K562 (cell line): ENCODE measurements around the gene CGN. TPM values are rescaled to one million over a fixed set of nuclear protein-coding genes. Genes with fewer than 3 reads are reported as not detected.

Source experiments
- ATAC-seq: fragments of 200-7000 bp; cut with Tn5 transposase; 3 replicates; pipeline ENCODE4 v1.9.1; 2020; ENCODE audit warnings: moderate library complexity
- BruUV-seq: library from RNA; stranded (reverse); fragments of 400-500 nt; replicated peaks from 2 replicates; lab custom pipeline; 2021; lab: Mats Ljungman, UMichigan
- CTCF ChIA-PET: fragments of 300-600 bp; formaldehyde crosslinking; extraction: SDS; loops from one replicate; lab custom pipeline; 2021; ENCODE audit warnings: low intra/inter-chr PET ratio; lab: Yijun Ruan, JAX
- POLR2A ChIA-PET: fragments of 300-600, 350-650 bp; sonication (Branson Sonifier 250); formaldehyde crosslinking; extraction: SDS; loops from one replicate; lab custom pipeline; 2021; ENCODE audit warnings: antibody characterized with exemption, inconsistent platforms; lab: Yijun Ruan, JAX
- DNase-seq, 4 experiments: peaks; one replicate each; pipeline versions ENCODE4 v3.0.0 to v3.0.0-alpha.2; 2011 to 2018; ENCODE audit warnings: low spot score in 3 of 4, mixed read lengths in 3 of 4; ENCODE audit errors: extremely low read depth in 1 of 4
- FAIRE-seq: peaks from 2 replicates; lab custom pipeline; 2011; peaks lifted over from hg19 to GRCh38; lab: Jason Lieb, UNC
- H2AFZ ChIP-seq: 2 replicates; pipeline ENCODE4 v1.6.0; 2011; ENCODE audit warnings: low read depth, low read length, control low read depth, inconsistent platforms
- H3K27ac ChIP-seq: fragments of 200-600 bp; 3 replicates; pipeline ENCODE4 v1.8.0; 2011; ENCODE audit warnings: low read depth, mild to moderate bottlenecking, control low read depth, inconsistent platforms, low read length, moderate library complexity, mixed read lengths; ENCODE audit errors: extremely low read depth
- H3K27me3 ChIP-seq, 2 experiments: fragments of 300-600 bp in 1 of 2; 2 replicates in 1 of 2; 3 replicates in 1 of 2; pipeline versions ENCODE4 v1.6.0 to v1.8.0; 2011; ENCODE audit warnings: inconsistent platforms in 2 of 2, low read length in 2 of 2, mild to moderate bottlenecking in 1 of 2, mixed read lengths in 1 of 2, moderate library complexity in 1 of 2; ENCODE audit not compliant: control insufficient read depth in 2 of 2, insufficient read depth in 2 of 2
- H3K36me3 ChIP-seq: fragments of 300-600 bp; 3 replicates; pipeline ENCODE4 v1.8.0; 2011; ENCODE audit warnings: mild to moderate bottlenecking, low read length, inconsistent platforms; ENCODE audit not compliant: control insufficient read depth, insufficient read depth
- H3K4me1 ChIP-seq, 2 experiments: fragments of 200-600 bp in 1 of 2; replicated peaks in 1 of 2; 2 replicates in 1 of 2; 3 replicates in 1 of 2; pipeline versions ENCODE4 v1.5.1 to v1.8.0; 2011; ENCODE audit warnings: inconsistent platforms in 2 of 2, low read length in 2 of 2, mild to moderate bottlenecking in 1 of 2, mixed read lengths in 1 of 2, moderate library complexity in 1 of 2; ENCODE audit not compliant: control insufficient read depth in 2 of 2, insufficient read depth in 2 of 2
- H3K4me2 ChIP-seq: 2 replicates; pipeline ENCODE4 v1.6.1; 2011; ENCODE audit warnings: low read length, control low read depth, inconsistent platforms, mixed read lengths; ENCODE audit not compliant: insufficient read depth
- H3K4me3 ChIP-seq: fragments of 200-600 bp; sonication (generic), shearing (Covaris generic); 2 replicates; pipeline ENCODE4 v1.5.1; 2016; ENCODE audit warnings: control low read depth, inconsistent platforms
- H3K79me2 ChIP-seq: fragments of 200-600 bp; 3 replicates; pipeline ENCODE4 v1.8.0; 2011; ENCODE audit warnings: low read length, inconsistent platforms; ENCODE audit not compliant: control insufficient read depth, insufficient read depth
- H3K9ac ChIP-seq, 2 experiments: 2 replicates each; pipeline versions ENCODE4 v1.6.0 to v1.6.1; 2011; ENCODE audit warnings: low read depth in 2 of 2, low read length in 2 of 2, control low read depth in 1 of 2, inconsistent platforms in 1 of 2, mild to moderate bottlenecking in 1 of 2, mixed read lengths in 1 of 2; ENCODE audit not compliant: insufficient read depth in 1 of 2
- H3K9me1 ChIP-seq: one replicate; pipeline ENCODE4 v1.6.0; 2011; ENCODE audit warnings: inconsistent platforms, mild to moderate bottlenecking, low read length, moderate library complexity; ENCODE audit not compliant: control insufficient read depth, insufficient read depth
- H3K9me3 ChIP-seq: replicated peaks from 2 replicates; pipeline ENCODE4 v1.5.1; 2011; ENCODE audit warnings: low read depth, low read length, inconsistent platforms; ENCODE audit not compliant: control insufficient read depth, insufficient read depth
- H4K20me1 ChIP-seq: replicated peaks from 2 replicates; pipeline ENCODE4 v1.6.1; 2011; ENCODE audit warnings: low read length, inconsistent platforms, mixed read lengths; ENCODE audit not compliant: control insufficient read depth, insufficient read depth
- CCAR2 ChIP-seq: fragments of 200-400 bp; formaldehyde crosslinking; IDR thresholded peaks from 2 replicates; pipeline ENCODE4 v1.6.1; 2017; ENCODE audit warnings: mild to moderate bottlenecking, low read depth, low read length
- DDX20 ChIP-seq: fragments of 450-650 bp; IDR thresholded peaks from 2 replicates; pipeline ENCODE4 v1.6.1; 2016; ENCODE audit warnings: missing genetic modification characterization, low read depth, mild to moderate bottlenecking, missing compliant biosample characterization, moderate library complexity
- HNRNPLL ChIP-seq: fragments of 200-400 bp; formaldehyde crosslinking; IDR thresholded peaks from 2 replicates; pipeline ENCODE4 v1.6.1; 2017; ENCODE audit warnings: low read length, low read depth, mild to moderate bottlenecking; ENCODE audit not compliant: poor library complexity, severe bottlenecking
- MED1 ChIP-seq: sonication (generic); formaldehyde crosslinking; IDR thresholded peaks from 2 replicates; pipeline ENCODE4 v1.8.1; 2023; ENCODE audit warnings: missing genetic modification reagents, borderline replicate concordance
- MTA2 ChIP-seq: fragments of 450-650 bp; IDR thresholded peaks from 2 replicates; pipeline ENCODE4 v1.6.1; 2016; ENCODE audit warnings: low read depth
- POLR2AphosphoS2 ChIP-seq: IDR thresholded peaks from 2 replicates; pipeline ENCODE4 v1.6.1; 2012; ENCODE audit warnings: low read length, improper control_type of control experiment
- RBM34 ChIP-seq: fragments of 200-400 bp; formaldehyde crosslinking; IDR thresholded peaks from 2 replicates; pipeline ENCODE4 v1.6.1; 2018; ENCODE audit warnings: low read length, borderline replicate concordance; ENCODE audit not compliant: insufficient read depth
- SIN3A ChIP-seq, 2 experiments: fragments of 150-350 bp in 1 of 2; IDR thresholded peaks; 2 replicates each; pipeline ENCODE4 v1.6.1; 2011 to 2016; ENCODE audit warnings: borderline replicate concordance in 2 of 2, low read depth in 2 of 2, low read length in 2 of 2, mild to moderate bottlenecking in 2 of 2, moderate library complexity in 2 of 2; ENCODE audit not compliant: control insufficient read depth in 1 of 2
- SMC3 ChIP-seq: conservative IDR thresholded peaks from 2 replicates; pipeline ENCODE4 v1.6.1; 2011; ENCODE audit warnings: low read depth, low read length, improper control_type of control experiment; ENCODE audit not compliant: insufficient read depth
- TOE1 ChIP-seq, 2 experiments: fragments of 450-650 bp in 1 of 2; sonication (generic) in 1 of 2; formaldehyde crosslinking in 1 of 2; IDR thresholded peaks; 2 replicates each; pipeline versions ENCODE4 v1.7.1 to v1.8.0; 2016 to 2022; ENCODE audit warnings: borderline replicate concordance in 2 of 2, mild to moderate bottlenecking in 2 of 2, antibody characterized with exemption in 1 of 2, inconsistent platforms in 1 of 2, low read depth in 1 of 2, missing genetic modification reagents in 1 of 2, moderate library complexity in 1 of 2
- ZC3H11A ChIP-seq: IDR thresholded peaks from 2 replicates; pipeline ENCODE4 v1.6.1; 2012; ENCODE audit warnings: low read depth, low read length, improper control_type of control experiment
- ZKSCAN3 ChIP-seq: fragments of 250-450 bp; sonication (Bioruptor Pico); IDR thresholded peaks from 2 replicates; pipeline ENCODE4 v1.4.0; 2020
- ZNF197 ChIP-seq: fragments of 200-800 bp; sonication (Bioruptor generic); IDR thresholded peaks from 2 replicates; pipeline ENCODE4 v1.6.1; 2016; ENCODE audit warnings: low read depth, missing genetic modification characterization, missing compliant biosample characterization
- ZNF347 ChIP-seq: fragments of 450-650 bp; formaldehyde crosslinking; IDR thresholded peaks from 2 replicates; pipeline ENCODE4 v1.4.0; 2020; ENCODE audit warnings: low read depth, mild to moderate bottlenecking, moderate library complexity
- ZNF551 ChIP-seq: fragments of 250-450 bp; sonication (Bioruptor Pico); IDR thresholded peaks from 2 replicates; pipeline ENCODE4 v1.5.0; 2021; ENCODE audit warnings: mild to moderate bottlenecking, moderate library complexity
- ZNF584 ChIP-seq: fragments of 200-800 bp; sonication (Bioruptor generic); IDR thresholded peaks from 2 replicates; pipeline ENCODE4 v1.6.1; 2016; ENCODE audit warnings: low read depth, mild to moderate bottlenecking, missing genetic modification characterization, missing compliant biosample characterization
- WGBS: fragments of 100-300 bp; shearing (Covaris generic); methylation state at CpG from one replicate; pipeline ENCODE4 v1.1.6; 2016; ENCODE audit warnings: low coverage, mixed read lengths; ENCODE audit not compliant: insufficient coverage; ENCODE audit errors: missing lambda C conversion rate; 5-methylcytosine and 5-hydroxymethylcytosine counted together
- in situ Hi-C: fragments of 300-500 bp; cut with MboI; formaldehyde crosslinking; loops from 4 replicates; pipeline ENCODE4 v1.15.0; 2018; ENCODE audit warnings: inconsistent platforms, mixed read lengths
- intact Hi-C: fragments of 100-400 bp; cut with micrococcal nuclease; formaldehyde crosslinking; loops from 2 replicates; pipeline ENCODE4 v1.14.2; 2022
- polyA plus RNA-seq, 8 experiments: library from polyadenylated mRNA; depleted of rRNA in 4 of 8; stranded (reverse) in 5 of 8; unstranded in 3 of 8; fragments of >200 nt; fragmentation: Nextera tagmentation in 2 of 8; fragmentation: Illumina TruSeq in 1 of 8; extraction: Ambion mirVana in 2 of 8; extraction: Trizol in 1 of 8; gene quantifications; 2 replicates each; pipeline versions ENCODE4 v1.2.1 to v1.2.3, GENCODE V29; 2011 to 2014; ENCODE audit warnings: inconsistent platforms in 1 of 8, missing spikeins in 1 of 8
- total RNA-seq, 7 experiments: library from RNA; depleted of rRNA in 6 of 7; stranded (reverse); fragments of >200 nt in 6 of 7; fragmentation: Illumina TruSeq in 2 of 7; extraction: Trizol in 2 of 7; gene quantifications; 2 replicates each; pipeline versions ENCODE4 v1.2.1 to v1.2.3, GENCODE V29; 2011 to 2021; ENCODE audit warnings: low replicate concordance in 1 of 7
- TF ChIP-seq, protein P1 (sequence below): fragments of 450-650 bp; IDR thresholded peaks from 2 replicates; pipeline ENCODE4 v1.6.1; 2016; ENCODE audit warnings: borderline replicate concordance
- TF ChIP-seq, protein P2 (sequence below): fragments of 250-450 bp; sonication (Bioruptor Pico); IDR thresholded peaks from 2 replicates; pipeline ENCODE4 v1.4.0; 2020; ENCODE audit warnings: mild to moderate bottlenecking

CGN gene
- total and polyA plus RNA-seq, 9 of the 15 experiments (the other 6 are each of a cell fraction or from before 2014, with no cell fraction given) = 0.03 to 1.4 (median 0.14) TPM; not detected in 2

DNA sequence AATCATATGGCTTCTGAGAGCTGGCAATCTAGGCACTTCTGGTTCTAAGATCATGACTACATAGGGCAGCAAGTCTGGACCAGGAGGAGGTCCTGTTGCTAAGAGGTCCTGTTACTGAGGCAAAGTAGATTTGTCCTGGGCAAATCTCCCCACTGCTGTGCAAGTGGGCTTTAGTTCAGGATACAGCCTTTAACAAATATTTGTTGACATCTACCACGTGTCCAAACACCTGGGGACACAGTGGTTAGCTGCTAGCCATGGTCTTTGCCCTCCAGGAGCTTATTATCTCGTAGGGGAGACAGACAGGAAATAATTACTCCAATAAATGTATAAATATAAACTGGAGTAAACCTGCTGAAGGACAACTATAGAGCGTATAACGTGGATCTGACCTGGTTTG is 3.2 kb downstream of the CGN start:
- DNase-seq = no peak
- H3K9me3 ChIP-seq = no peaks in the 10 kb centered on the region
- POLR2A ChIA-PET = no interaction called here
- peaks cover 8 to 19% of the 10 kb centered on the region in 2 experiments; a peak in 3 of 5 replicates for H3K4me1 ChIP-seq
- no peak overlapping the region for H3K9ac ChIP-seq
- BruUV-seq = no TSS peak
- H3K27me3 ChIP-seq = peaks cover 5 to 36% of the 10 kb centered on the region in 2 experiments; a peak in 3 of 5 replicates
- no peak overlapping the region for H3K4me3 ChIP-seq
- H4K20me1 ChIP-seq = no peaks in the 10 kb centered on the region; the same call in 1 of the 2 replicates
- no peaks in the 10 kb centered on the region for H3K79me2 ChIP-seq
- H3K9me1 ChIP-seq = no peaks in the 10 kb centered on the region
- no peak overlapping the region for H3K4me2 ChIP-seq
- no peak overlapping the region for H3K27ac ChIP-seq
- in situ Hi-C loops (no loop called here), intact Hi-C loops (no loop called here)
- no peak for FAIRE-seq
- H3K36me3 ChIP-seq = no peaks in the 10 kb centered on the region
- no peak for ATAC-seq
- H2AFZ ChIP-seq = no peak overlapping the region
- CTCF ChIA-PET = no interaction called here
- 34% methylated on average over 4 of the region's 4 CpGs for WGBS
- TF ChIP-seq POLR2AphosphoS2 (no peak), ZNF584 (CRISPR knock-in tag) (no peak), MTA2 (no peak), DDX20 (tag) (no peak), ZNF197 (CRISPR knock-in tag) (no peak), ZNF347 (CRISPR knock-in tag) (no peak), ZKSCAN3 (CRISPR knock-in tag) (no peak), HNRNPLL (no peak), SMC3 (no peak), RBM34 (no peak), ZC3H11A (no peak), TOE1 (IDR thresholded peaks at IDR 0.05; ENCODE audit: borderline replicate concordance) (no peak), TOE1 (CRISPR knock-in tag; IDR thresholded peaks at IDR 0.05; ENCODE audit: borderline replicate concordance, low read depth) (no peak), MED1 (no peak), SIN3A (IDR thresholded peaks at IDR 0.05; ENCODE audit: borderline replicate concordance in 2 of 2, control insufficient read depth in 1 of 2, low read depth in 2 of 2, low read length in 2 of 2) (no peak), CCAR2 (no peak), ZNF551 (CRISPR knock-in tag) (no peak)
- TF ChIP-seq, protein P1, sequence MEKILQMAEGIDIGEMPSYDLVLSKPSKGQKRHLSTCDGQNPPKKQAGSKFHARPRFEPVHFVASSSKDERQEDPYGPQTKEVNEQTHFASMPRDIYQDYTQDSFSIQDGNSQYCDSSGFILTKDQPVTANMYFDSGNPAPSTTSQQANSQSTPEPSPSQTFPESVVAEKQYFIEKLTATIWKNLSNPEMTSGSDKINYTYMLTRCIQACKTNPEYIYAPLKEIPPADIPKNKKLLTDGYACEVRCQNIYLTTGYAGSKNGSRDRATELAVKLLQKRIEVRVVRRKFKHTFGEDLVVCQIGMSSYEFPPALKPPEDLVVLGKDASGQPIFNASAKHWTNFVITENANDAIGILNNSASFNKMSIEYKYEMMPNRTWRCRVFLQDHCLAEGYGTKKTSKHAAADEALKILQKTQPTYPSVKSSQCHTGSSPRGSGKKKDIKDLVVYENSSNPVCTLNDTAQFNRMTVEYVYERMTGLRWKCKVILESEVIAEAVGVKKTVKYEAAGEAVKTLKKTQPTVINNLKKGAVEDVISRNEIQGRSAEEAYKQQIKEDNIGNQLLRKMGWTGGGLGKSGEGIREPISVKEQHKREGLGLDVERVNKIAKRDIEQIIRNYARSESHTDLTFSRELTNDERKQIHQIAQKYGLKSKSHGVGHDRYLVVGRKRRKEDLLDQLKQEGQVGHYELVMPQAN = no peak
- TF ChIP-seq, protein P2, sequence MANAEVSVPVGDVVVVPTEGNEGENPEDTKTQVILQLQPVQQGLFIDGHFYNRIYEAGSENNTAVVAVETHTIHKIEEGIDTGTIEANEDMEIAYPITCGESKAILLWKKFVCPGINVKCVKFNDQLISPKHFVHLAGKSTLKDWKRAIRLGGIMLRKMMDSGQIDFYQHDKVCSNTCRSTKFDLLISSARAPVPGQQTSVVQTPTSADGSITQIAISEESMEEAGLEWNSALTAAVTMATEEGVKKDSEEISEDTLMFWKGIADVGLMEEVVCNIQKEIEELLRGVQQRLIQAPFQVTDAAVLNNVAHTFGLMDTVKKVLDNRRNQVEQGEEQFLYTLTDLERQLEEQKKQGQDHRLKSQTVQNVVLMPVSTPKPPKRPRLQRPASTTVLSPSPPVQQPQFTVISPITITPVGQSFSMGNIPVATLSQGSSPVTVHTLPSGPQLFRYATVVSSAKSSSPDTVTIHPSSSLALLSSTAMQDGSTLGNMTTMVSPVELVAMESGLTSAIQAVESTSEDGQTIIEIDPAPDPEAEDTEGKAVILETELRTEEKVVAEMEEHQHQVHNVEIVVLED (CRISPR knock-in tag) = no peak
